SW480 (cell line): ENCODE data around the gene EMC8.

Experiments
- DNase-seq: peaks from one replicate; pipeline ENCODE4 v3.0.0-alpha.2; 2016; ENCODE audit warnings: low spot score

EMC8 gene

DNA sequence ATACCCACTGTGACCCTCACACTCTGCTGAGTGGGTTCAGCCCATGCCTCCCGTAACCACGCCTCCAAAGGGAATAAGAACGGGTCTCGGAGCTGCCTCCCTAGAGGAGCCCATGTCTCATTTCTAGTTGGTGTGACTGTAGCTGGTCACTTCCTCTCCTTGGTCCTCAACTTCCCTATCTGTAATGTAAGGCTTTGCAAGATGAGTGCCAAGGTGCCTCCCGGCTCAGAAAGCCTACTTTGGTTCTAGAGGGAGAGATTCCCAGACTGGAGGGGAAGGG, 69.2 kb downstream of the EMC8 start:
- DNase-seq: no peak

GRCh38 chr16:85729452-85730185, 69.7 kb downstream of the EMC8 start:
- DNase-seq: no peak

GRCh38 chr16:85728879-85729278, 70.5 kb downstream of the EMC8 start:
- no peak for DNase-seq
